Lower lobe of right lung (tissue), 2 donors: ENCODE data around the gene TUBGCP3. TPM values are rescaled to one million over a fixed set of nuclear protein-coding genes. Genes with fewer than 3 reads are reported as not detected.

Source experiments
- ATAC-seq, 2 donors: fragments of 200-7000 bp; cut with Tn5 transposase; one replicate each; pipeline ENCODE4 v1.9.1; 2020 to 2022; ENCODE audit warnings: mild to moderate bottlenecking in 2 of 2, moderate library complexity in 2 of 2
- DNase-seq: peaks from one replicate; pipeline ENCODE4 v3.0.0-alpha.2; 2020
- H3K27ac ChIP-seq: fragments of 200-600 bp; one replicate; pipeline ENCODE4 v1.8.0; 2022
- H3K27me3 ChIP-seq: fragments of 200-600 bp; one replicate; pipeline ENCODE4 v1.8.0; 2022; ENCODE audit warnings: low read depth
- H3K36me3 ChIP-seq: fragments of 200-600 bp; one replicate; pipeline ENCODE4 v1.8.0; 2022; ENCODE audit warnings: mild to moderate bottlenecking
- H3K4me1 ChIP-seq: fragments of 200-600 bp; one replicate; pipeline ENCODE4 v1.8.0; 2022
- H3K4me3 ChIP-seq: fragments of 200-600 bp; one replicate; pipeline ENCODE4 v1.8.0; 2022; ENCODE audit warnings: mild to moderate bottlenecking
- H3K9me3 ChIP-seq: fragments of 200-600 bp; one replicate; pipeline ENCODE4 v1.8.0; 2022
- intact Hi-C: fragments of 100-400 bp; cut with DNase I; formaldehyde crosslinking; loops from one replicate; pipeline ENCODE4 v1.11.0; 2022
- total RNA-seq: library from RNA; stranded (reverse); fragmentation: NEBNext Ultra II Directional; extraction: Animal tissue kit (Norgen Biotek cat#: 25700); gene quantifications from one replicate; pipeline ENCODE4 v1.2.1, GENCODE V29; 2021
- TF ChIP-seq, protein P1 (sequence below): fragments of 200-600 bp; IDR thresholded peaks from one replicate; pipeline ENCODE4 v1.8.0; 2022; ENCODE audit warnings: antibody characterized with exemption, mild to moderate bottlenecking
- donor health status: DM: no; HTN: yes; CAD: no; lungs with severe emphysema.

TUBGCP3 gene
- total RNA-seq, 1 donor from 2014 or later = 34.5 TPM

DNA sequence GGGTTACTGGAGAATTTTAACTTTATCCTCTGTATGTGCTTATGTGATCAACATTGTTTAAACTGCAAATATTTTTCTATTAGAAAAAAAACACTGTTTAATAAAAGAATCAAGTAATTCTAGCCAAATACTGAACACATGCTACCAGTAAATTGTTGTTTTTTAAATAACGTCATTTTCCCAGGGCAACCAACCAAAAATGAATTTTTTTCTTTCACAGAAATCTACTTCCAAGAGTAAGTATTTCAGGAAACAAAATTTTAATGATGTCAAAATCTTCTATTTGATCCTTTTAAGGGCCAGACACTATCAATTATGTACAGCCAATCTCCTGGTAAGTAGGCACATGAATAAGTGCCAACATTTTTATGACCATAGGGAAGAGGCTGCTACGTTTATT is 57.1 kb downstream of the TUBGCP3 start:
- H3K4me1 ChIP-seq = no peaks in the 10 kb centered on the region
- intact Hi-C loops = no loop called here
- no peaks in the 10 kb centered on the region for H3K9me3 ChIP-seq
- no peak for ATAC-seq
- no peaks in the 10 kb centered on the region for H3K27me3 ChIP-seq
- DNase-seq = no peak
- TF ChIP-seq, protein P1, sequence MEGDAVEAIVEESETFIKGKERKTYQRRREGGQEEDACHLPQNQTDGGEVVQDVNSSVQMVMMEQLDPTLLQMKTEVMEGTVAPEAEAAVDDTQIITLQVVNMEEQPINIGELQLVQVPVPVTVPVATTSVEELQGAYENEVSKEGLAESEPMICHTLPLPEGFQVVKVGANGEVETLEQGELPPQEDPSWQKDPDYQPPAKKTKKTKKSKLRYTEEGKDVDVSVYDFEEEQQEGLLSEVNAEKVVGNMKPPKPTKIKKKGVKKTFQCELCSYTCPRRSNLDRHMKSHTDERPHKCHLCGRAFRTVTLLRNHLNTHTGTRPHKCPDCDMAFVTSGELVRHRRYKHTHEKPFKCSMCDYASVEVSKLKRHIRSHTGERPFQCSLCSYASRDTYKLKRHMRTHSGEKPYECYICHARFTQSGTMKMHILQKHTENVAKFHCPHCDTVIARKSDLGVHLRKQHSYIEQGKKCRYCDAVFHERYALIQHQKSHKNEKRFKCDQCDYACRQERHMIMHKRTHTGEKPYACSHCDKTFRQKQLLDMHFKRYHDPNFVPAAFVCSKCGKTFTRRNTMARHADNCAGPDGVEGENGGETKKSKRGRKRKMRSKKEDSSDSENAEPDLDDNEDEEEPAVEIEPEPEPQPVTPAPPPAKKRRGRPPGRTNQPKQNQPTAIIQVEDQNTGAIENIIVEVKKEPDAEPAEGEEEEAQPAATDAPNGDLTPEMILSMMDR = no peak
- H3K27ac ChIP-seq = no peak overlapping the region
- no peak overlapping the region for H3K4me3 ChIP-seq
- H3K36me3 ChIP-seq = peaks cover 5% of the 10 kb centered on the region

DNA sequence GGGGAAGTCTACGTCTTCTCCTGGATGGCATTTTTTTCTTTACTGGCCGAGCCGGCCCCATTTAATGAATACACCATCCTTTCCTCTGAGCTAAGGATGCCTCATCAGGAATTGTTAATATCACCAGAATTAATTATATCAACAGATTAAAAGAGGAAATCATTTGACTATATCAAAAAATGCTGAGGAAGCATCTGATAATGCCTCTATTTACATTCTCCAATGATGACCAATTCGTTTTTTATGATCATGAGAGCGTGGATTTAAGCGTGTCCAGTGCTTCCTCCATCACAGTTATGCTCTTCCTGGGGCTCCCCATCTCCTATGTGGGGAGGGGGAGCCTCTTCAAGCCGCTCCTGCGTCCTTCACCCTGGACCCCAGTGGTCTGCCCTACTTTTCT is 58.7 kb downstream of the TUBGCP3 start:
- intact Hi-C loops = no loop called here
- Histone ChIP-seq H3K4me1 (no peaks in the 10 kb centered on the region), H3K36me3 (peaks cover 10% of the 10 kb centered on the region), H3K27me3 (no peaks in the 10 kb centered on the region), H3K27ac (no peak overlapping the region), H3K9me3 (no peaks in the 10 kb centered on the region), H3K4me3 (no peak overlapping the region)
- ATAC-seq = no peak
- no peak for DNase-seq
- TF ChIP-seq, protein P1 = no peak

DNA sequence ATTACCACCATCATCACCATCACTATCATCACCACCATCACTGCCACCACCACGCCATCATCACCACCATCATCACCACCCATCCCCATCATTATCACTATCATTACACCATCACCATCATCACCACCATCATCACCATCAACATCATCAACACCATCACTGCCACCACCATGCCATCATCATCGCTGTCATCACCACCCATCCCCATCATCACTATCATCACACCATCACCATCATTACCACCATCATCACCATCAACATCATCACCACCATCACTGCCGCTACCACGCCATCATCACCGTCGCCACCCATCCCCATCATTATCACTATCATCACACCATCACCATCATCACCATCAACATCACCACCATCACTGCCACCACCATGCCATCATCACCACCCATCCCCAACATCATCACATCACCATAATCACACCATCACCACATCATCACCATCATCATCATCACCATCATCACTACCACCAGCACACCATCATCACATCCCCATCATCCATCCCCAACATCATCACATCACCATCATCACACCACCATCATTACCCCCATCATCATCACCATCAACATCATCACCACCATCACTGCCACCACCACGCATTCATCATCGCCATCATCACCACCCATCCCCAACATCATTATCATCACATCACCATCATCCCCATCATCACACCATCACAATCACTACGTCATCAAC is 61.7 kb downstream of the TUBGCP3 start:
- Histone ChIP-seq H3K4me3 (no peak overlapping the region), H3K36me3 (peaks cover 36% of the 10 kb centered on the region), H3K9me3 (no peaks in the 10 kb centered on the region), H3K27ac (no peak overlapping the region), H3K27me3 (no peaks in the 10 kb centered on the region), H3K4me1 (no peaks in the 10 kb centered on the region)
- intact Hi-C loops = no loop called here
- DNase-seq = no peak
- TF ChIP-seq, protein P1 = no peak
- no peak for ATAC-seq

DNA sequence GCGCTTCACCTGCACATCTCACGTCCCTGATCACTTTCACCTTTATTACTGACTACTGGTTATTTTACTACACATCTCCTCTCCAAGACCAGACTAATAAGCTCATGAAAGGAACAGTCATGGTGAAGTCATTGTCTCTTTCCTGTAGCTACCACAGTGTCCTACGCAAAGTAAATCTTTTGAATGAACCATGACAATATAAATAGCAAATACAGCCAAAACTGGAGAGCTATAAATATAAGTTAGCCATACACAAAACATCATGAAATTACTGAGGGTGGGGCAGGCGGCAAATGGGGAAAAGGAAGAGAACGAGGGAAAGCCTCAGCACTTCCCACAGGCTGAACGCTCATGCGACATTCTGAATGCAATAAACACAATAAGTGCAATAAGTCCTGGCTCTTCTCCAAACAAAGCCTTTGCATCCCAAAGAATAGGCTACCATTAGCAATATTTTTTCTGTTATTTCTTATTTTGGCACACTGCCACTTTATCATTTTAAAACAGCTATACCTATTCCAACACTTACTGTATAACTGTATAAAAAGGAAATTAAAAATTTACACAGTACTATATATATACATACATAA is 62.5 kb downstream of the TUBGCP3 start:
- no peak overlapping the region for H3K4me3 ChIP-seq
- no peaks in the 10 kb centered on the region for H3K9me3 ChIP-seq
- TF ChIP-seq, protein P1 = no peak
- ATAC-seq (no peak), DNase-seq (no peak)
- H3K4me1 ChIP-seq = no peaks in the 10 kb centered on the region
- no peaks in the 10 kb centered on the region for H3K27me3 ChIP-seq
- H3K36me3 ChIP-seq = peaks cover 45% of the 10 kb centered on the region
- intact Hi-C loops = no loop called here
- H3K27ac ChIP-seq = no peak overlapping the region

DNA sequence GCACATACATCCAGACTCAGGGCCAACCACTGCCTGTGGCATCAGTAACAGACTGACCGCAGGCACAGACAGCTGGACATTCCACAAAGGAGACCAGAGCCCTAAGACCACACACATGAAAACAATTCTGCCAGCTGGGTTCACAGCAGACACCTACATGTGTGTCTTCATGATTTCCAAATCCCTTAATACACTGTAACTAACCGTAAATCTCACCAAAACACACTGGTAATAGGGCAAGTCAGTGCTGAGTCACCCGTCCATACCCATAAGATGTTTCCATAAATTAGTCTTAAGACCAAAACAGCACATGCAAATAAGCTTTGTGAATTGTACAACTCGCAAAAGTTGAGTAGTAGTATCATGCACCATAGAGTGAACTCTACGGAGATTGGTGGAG is 65.4 kb downstream of the TUBGCP3 start:
- Histone ChIP-seq H3K4me3 (no peak overlapping the region), H3K27me3 (no peaks in the 10 kb centered on the region), H3K27ac (no peak overlapping the region), H3K9me3 (no peaks in the 10 kb centered on the region), H3K4me1 (no peaks in the 10 kb centered on the region), H3K36me3 (peaks cover 74% of the 10 kb centered on the region)
- TF ChIP-seq, protein P1 = no peak
- DNase-seq (no peak), ATAC-seq (no peak)
- intact Hi-C loops = no loop called here
